Testis (tissue), 2 donors: ENCODE data around the gene CYP1A2.

ENCODE experiments used
- CTCF ChIP-seq, 3 experiments: fragments of 450-650 bp in 2 of 3; fragments of 200-600 bp in 1 of 3; sonication (generic) in 1 of 3; IDR thresholded peaks; one replicate each; pipeline ENCODE4 v1.5.1; 2016 to 2019; ENCODE audit warnings: antibody characterized with exemption in 3 of 3, mild to moderate bottlenecking in 2 of 3, moderate library complexity in 1 of 3
- POLR2A ChIP-seq: fragments of 450-650 bp; IDR thresholded peaks from one replicate; pipeline ENCODE4 v1.6.1; 2017; ENCODE audit warnings: antibody characterized with exemption, mild to moderate bottlenecking, moderate library complexity

GRCh38 chr15:74791007-74791406 lies 42.4 kb downstream of the CYP1A2 start:
- TF ChIP-seq CTCF (IDR thresholded peaks at IDR 0.05) (no peak), POLR2A (no peak)
